A549 (cell line): ENCODE results near the gene IL2RA. TPM values are rescaled to one million over a fixed set of nuclear protein-coding genes. Genes with fewer than 3 reads are reported as not detected.

Source experiments
- ATAC-seq, 2 experiments: fragments of 200-7000 bp in 1 of 2; fragments of >200 bp in 1 of 2; cut with Nextera tagmentation in 1 of 2; cut with Tn5 transposase in 1 of 2; 3 replicates each; pipeline versions ENCODE4 v1.8.0 to v1.9.1; 2018 to 2020; ENCODE audit warnings: mild to moderate bottlenecking in 1 of 2, moderate library complexity in 1 of 2
- CTCF ChIA-PET: fragments of 300-600 bp; sonication (Branson Sonifier 250); formaldehyde crosslinking; extraction: SDS; loops from one replicate; lab custom pipeline; 2021; ENCODE audit warnings: antibody characterized with exemption, inconsistent platforms; lab: Yijun Ruan, JAX
- POLR2A ChIA-PET: fragments of 350-600 bp; formaldehyde crosslinking; extraction: SDS; loops from one replicate; lab custom pipeline; 2021; ENCODE audit warnings: antibody characterized with exemption, inconsistent platforms; lab: Yijun Ruan, JAX
- DNase-seq, 2 experiments: peaks; one replicate each; pipeline versions ENCODE4 v3.0.0 to v3.0.0-alpha.2; 2011 to 2016; ENCODE audit warnings: low read depth in 1 of 2, low spot score in 1 of 2
- FAIRE-seq: peaks from 2 replicates; lab custom pipeline; 2011; peaks lifted over from hg19 to GRCh38; lab: Jason Lieb, UNC
- H3K27ac ChIP-seq, 2 experiments: fragments of >200 bp; sonication (Bioruptor Twin); formaldehyde crosslinking; 3 replicates each; pipeline ENCODE4 v1.5.1; 2016 to 2017
- H3K4me1 ChIP-seq: fragments of >200 bp; sonication (Bioruptor Twin); formaldehyde crosslinking; 3 replicates; pipeline ENCODE4 v1.6.1; 2016
- H3K4me2 ChIP-seq: fragments of >200 bp; sonication (Bioruptor Twin); formaldehyde crosslinking; 3 replicates; pipeline ENCODE4 v1.6.1; 2016
- H3K4me3 ChIP-seq: fragments of >200 bp; sonication (Bioruptor Twin); formaldehyde crosslinking; 3 replicates; pipeline ENCODE4 v1.5.1; 2016
- H3K9me3 ChIP-seq: fragments of >200 bp; sonication (Bioruptor Twin); formaldehyde crosslinking; 3 replicates; pipeline ENCODE4 v1.6.1; 2016
- CBX2 ChIP-seq: fragments of 200-600 bp; sonication (generic); IDR thresholded peaks from 2 replicates; pipeline ENCODE4 v1.6.1; 2016; ENCODE audit warnings: low read depth, mild to moderate bottlenecking, borderline replicate concordance
- CEBPB ChIP-seq, 2 experiments: fragments of >200 bp in 1 of 2; sonication (Bioruptor Twin) in 1 of 2; formaldehyde crosslinking in 1 of 2; IDR thresholded peaks; 2 replicates each; pipeline ENCODE4 v1.6.1; 2012 to 2016
- EP300 ChIP-seq, 2 experiments: fragments of >200 bp; sonication (Bioruptor Twin); formaldehyde crosslinking; IDR thresholded peaks; 2 replicates in 1 of 2; 3 replicates in 1 of 2; pipeline ENCODE4 v1.6.1; 2016 to 2017
- ESRRA ChIP-seq: fragments of 150-350 bp; IDR thresholded peaks from 2 replicates; pipeline ENCODE4 v1.6.1; 2014; ENCODE audit warnings: mild to moderate bottlenecking, low read length, borderline replicate concordance
- FOSL2 ChIP-seq, 2 experiments: fragments of 450-650 bp in 1 of 2; fragments of >200 bp in 1 of 2; sonication (Bioruptor Twin) in 1 of 2; formaldehyde crosslinking; IDR thresholded peaks; 2 replicates each; pipeline versions ENCODE4 v1.5.0 to v1.6.1; 2016 to 2020; ENCODE audit warnings: mild to moderate bottlenecking in 1 of 2, moderate library complexity in 1 of 2
- FOXS1 ChIP-seq: fragments of 250-450 bp; sonication (Bioruptor Pico); IDR thresholded peaks from 2 replicates; pipeline ENCODE4 v1.5.0; 2020; ENCODE audit warnings: mild to moderate bottlenecking, moderate library complexity
- HOXB5 ChIP-seq: fragments of 250-450 bp; sonication (Bioruptor Pico); IDR thresholded peaks from 2 replicates; pipeline ENCODE4 v1.5.0; 2020; ENCODE audit warnings: mild to moderate bottlenecking, moderate library complexity
- MAFK ChIP-seq: fragments of 450-650 bp; IDR thresholded peaks from 2 replicates; pipeline ENCODE4 v1.6.1; 2014; ENCODE audit not compliant: partially characterized antibody
- NFE2L2 ChIP-seq: fragments of 150-350 bp; conservative IDR thresholded peaks from 2 replicates; pipeline ENCODE4 v1.6.1; 2014; ENCODE audit warnings: low read length
- NPAS2 ChIP-seq: fragments of 250-450 bp; sonication (Bioruptor Pico); IDR thresholded peaks from 2 replicates; pipeline ENCODE4 v1.8.0; 2022; ENCODE audit warnings: mild to moderate bottlenecking, moderate library complexity, borderline replicate concordance
- NR3C1 ChIP-seq: fragments of >200 bp; sonication (Bioruptor Twin); formaldehyde crosslinking; IDR thresholded peaks from 3 replicates; pipeline ENCODE4 v1.6.1; 2017
- POLR2A ChIP-seq: IDR thresholded peaks from 2 replicates; pipeline ENCODE4 v1.6.1; 2012; ENCODE audit warnings: mild to moderate bottlenecking, low read length
- RARB ChIP-seq: fragments of 250-450 bp; sonication (Bioruptor Pico); IDR thresholded peaks from 2 replicates; pipeline ENCODE4 v1.8.0; 2021; ENCODE audit warnings: mild to moderate bottlenecking, moderate library complexity
- RCOR1 ChIP-seq: fragments of 150-350 bp; IDR thresholded peaks from 2 replicates; pipeline ENCODE4 v1.6.1; 2014; ENCODE audit warnings: antibody characterized with exemption, low read length, low read depth
- TFCP2L1 ChIP-seq: fragments of 250-450 bp; sonication (Bioruptor Pico); IDR thresholded peaks from 2 replicates; pipeline ENCODE4 v1.5.0; 2021; ENCODE audit warnings: mild to moderate bottlenecking
- ZC3H11A ChIP-seq: fragments of 450-650 bp; IDR thresholded peaks from 2 replicates; pipeline ENCODE4 v1.6.1; 2014; ENCODE audit warnings: antibody characterized with exemption, mild to moderate bottlenecking
- ZFP36 ChIP-seq: fragments of 450-650 bp; IDR thresholded peaks from 2 replicates; pipeline ENCODE4 v1.6.1; 2014; ENCODE audit warnings: borderline replicate concordance; ENCODE audit not compliant: partially characterized antibody
- ZSCAN20 ChIP-seq: fragments of 250-450 bp; sonication (Bioruptor Pico); IDR thresholded peaks from 2 replicates; pipeline ENCODE4 v1.8.0; 2022; ENCODE audit warnings: mild to moderate bottlenecking, moderate library complexity
- WGBS: methylation state at CpG from one replicate; pipeline ENCODE4 v1.1.6; 2017; ENCODE audit errors: missing lambda C conversion rate; 5-methylcytosine and 5-hydroxymethylcytosine counted together
- polyA plus RNA-seq, 4 experiments: library from polyadenylated mRNA; depleted of rRNA in 3 of 4; stranded (reverse); fragments of >200 nt; fragmentation: RNase III in 1 of 4; extraction: RNeasy Plus Mini Kit Qiagen cat#74134 plus additional on column Dnase treatment in 1 of 4; gene quantifications; 2 replicates in 3 of 4; 3 replicates in 1 of 4; pipeline ENCODE4 v1.2.3, GENCODE V29; 2011 to 2017
- TF ChIP-seq, protein P1 (sequence below): fragments of 200-600 bp; sonication (generic); IDR thresholded peaks from 2 replicates; pipeline ENCODE4 v1.6.1; 2016; ENCODE audit warnings: antibody characterized with exemption, mild to moderate bottlenecking, moderate library complexity
- TF ChIP-seq, protein P2 (sequence below): fragments of >200 bp; sonication (Bioruptor Twin); formaldehyde crosslinking; IDR thresholded peaks from 2 replicates; pipeline ENCODE4 v1.6.1; 2016
- TF ChIP-seq, protein P3 (sequence below): fragments of 150-350 bp; IDR thresholded peaks from 2 replicates; pipeline ENCODE4 v1.6.1; 2014; ENCODE audit warnings: low read depth, mild to moderate bottlenecking, low read length
- TF ChIP-seq, protein P4 (sequence below): fragments of 450-650 bp; IDR thresholded peaks from 2 replicates; pipeline ENCODE4 v1.6.1; 2014; ENCODE audit warnings: antibody characterized with exemption
- TF ChIP-seq, protein P5 (sequence below): fragments of >200 bp; sonication (Bioruptor Twin); formaldehyde crosslinking; IDR thresholded peaks from 3 replicates; pipeline ENCODE4 v1.5.1; 2016

IL2RA gene
- polyA plus RNA-seq, 2 of the 4 experiments (the other 2 are of a cell fraction) = not detected

DNA sequence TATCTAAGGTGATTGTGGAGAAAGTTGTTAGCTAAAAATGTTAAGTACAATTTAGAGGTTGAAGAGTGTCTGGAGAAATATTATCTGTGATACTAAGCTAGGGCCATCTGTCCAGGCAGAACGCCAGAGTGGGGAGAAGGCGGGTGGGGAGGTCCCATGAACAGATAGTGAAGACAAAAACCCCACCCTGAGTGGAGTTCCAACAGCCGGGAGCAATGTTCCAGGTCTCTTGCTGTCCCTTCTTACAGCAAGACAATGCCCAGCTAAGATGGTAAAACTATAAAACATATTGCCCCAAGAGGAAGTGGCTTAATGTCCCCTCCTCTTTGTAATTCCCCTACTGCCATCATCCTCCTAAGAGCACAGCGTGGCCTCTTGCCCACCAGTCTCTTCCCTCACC is 74.4 kb downstream of the IL2RA start:
- no peak for TF ChIP-seq NR3C1
- no peak for TF ChIP-seq ZFP36
- TF ChIP-seq, protein P1, sequence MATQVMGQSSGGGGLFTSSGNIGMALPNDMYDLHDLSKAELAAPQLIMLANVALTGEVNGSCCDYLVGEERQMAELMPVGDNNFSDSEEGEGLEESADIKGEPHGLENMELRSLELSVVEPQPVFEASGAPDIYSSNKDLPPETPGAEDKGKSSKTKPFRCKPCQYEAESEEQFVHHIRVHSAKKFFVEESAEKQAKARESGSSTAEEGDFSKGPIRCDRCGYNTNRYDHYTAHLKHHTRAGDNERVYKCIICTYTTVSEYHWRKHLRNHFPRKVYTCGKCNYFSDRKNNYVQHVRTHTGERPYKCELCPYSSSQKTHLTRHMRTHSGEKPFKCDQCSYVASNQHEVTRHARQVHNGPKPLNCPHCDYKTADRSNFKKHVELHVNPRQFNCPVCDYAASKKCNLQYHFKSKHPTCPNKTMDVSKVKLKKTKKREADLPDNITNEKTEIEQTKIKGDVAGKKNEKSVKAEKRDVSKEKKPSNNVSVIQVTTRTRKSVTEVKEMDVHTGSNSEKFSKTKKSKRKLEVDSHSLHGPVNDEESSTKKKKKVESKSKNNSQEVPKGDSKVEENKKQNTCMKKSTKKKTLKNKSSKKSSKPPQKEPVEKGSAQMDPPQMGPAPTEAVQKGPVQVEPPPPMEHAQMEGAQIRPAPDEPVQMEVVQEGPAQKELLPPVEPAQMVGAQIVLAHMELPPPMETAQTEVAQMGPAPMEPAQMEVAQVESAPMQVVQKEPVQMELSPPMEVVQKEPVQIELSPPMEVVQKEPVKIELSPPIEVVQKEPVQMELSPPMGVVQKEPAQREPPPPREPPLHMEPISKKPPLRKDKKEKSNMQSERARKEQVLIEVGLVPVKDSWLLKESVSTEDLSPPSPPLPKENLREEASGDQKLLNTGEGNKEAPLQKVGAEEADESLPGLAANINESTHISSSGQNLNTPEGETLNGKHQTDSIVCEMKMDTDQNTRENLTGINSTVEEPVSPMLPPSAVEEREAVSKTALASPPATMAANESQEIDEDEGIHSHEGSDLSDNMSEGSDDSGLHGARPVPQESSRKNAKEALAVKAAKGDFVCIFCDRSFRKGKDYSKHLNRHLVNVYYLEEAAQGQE = no peak
- no peak for TF ChIP-seq ESRRA
- no peak for TF ChIP-seq ZSCAN20 (CRISPR knock-in tag)
- no peak for TF ChIP-seq NFE2L2
- POLR2A ChIA-PET = no interaction called here
- FAIRE-seq (no peak), ATAC-seq (no peak), DNase-seq (no peak)
- 49% methylated on average over 4 of the region's 4 CpGs for WGBS
- Histone ChIP-seq H3K9me3 (peaks cover 9% of the 10 kb centered on the region; the same call in 2 of the 3 replicates), H3K4me2 (no peak overlapping the region), H3K4me3 (no peak overlapping the region), H3K27ac (no peak overlapping the region), H3K4me1 (no peaks in the 10 kb centered on the region)
- CTCF ChIA-PET = interaction anchor here (0.6 to 1.2 kb wide), 4 partner anchors 9 to 99 kb away, joined by 3 to 4 read pairs (median 3); no protein-coding TSS in a partner anchor

DNA sequence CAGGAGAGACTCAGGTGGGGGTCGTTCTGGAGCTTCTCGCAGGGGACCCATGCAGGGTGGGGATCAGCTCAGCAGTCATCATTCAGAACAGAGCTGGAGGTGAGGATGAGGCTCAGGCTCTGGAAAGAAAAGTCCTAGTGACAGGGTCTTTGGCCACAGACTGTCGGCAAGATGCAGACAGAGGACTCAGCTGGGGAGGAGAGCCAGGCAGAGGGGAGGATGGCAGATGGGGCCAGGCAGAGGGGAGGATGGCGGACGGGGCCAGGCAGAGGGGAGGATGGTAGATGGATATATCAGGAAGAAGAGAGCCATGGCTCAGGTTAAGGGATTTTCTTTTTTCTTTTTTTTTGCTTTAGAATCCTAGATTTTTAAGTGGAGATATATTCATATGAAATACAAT is 77.1 kb downstream of the IL2RA start:
- FAIRE-seq = no peak

More for the DNA sequence above, 77.1 kb downstream of the IL2RA start:
- CTCF ChIA-PET = no interaction called here
- no peak for DNase-seq
- Histone ChIP-seq H3K27ac (no peak overlapping the region), H3K4me2 (no peak overlapping the region)
- no peak for TF ChIP-seq RCOR1
- TF ChIP-seq FOXS1 (CRISPR knock-in tag) = no peak
- TF ChIP-seq, protein P2, sequence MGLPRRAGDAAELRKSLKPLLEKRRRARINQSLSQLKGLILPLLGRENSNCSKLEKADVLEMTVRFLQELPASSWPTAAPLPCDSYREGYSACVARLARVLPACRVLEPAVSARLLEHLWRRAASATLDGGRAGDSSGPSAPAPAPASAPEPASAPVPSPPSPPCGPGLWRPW = no peak
- TF ChIP-seq NPAS2 (CRISPR knock-in tag) = no peak
- no peak for TF ChIP-seq FOSL2 (IDR thresholded peaks at IDR 0.05)
- TF ChIP-seq FOSL2 (CRISPR knock-in tag; IDR thresholded peaks at IDR 0.05) = no peak
- TF ChIP-seq NR3C1 = no peak
- no peak for TF ChIP-seq TFCP2L1 (CRISPR knock-in tag)
- TF ChIP-seq, protein P3, sequence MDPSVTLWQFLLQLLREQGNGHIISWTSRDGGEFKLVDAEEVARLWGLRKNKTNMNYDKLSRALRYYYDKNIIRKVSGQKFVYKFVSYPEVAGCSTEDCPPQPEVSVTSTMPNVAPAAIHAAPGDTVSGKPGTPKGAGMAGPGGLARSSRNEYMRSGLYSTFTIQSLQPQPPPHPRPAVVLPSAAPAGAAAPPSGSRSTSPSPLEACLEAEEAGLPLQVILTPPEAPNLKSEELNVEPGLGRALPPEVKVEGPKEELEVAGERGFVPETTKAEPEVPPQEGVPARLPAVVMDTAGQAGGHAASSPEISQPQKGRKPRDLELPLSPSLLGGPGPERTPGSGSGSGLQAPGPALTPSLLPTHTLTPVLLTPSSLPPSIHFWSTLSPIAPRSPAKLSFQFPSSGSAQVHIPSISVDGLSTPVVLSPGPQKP = no peak
- TF ChIP-seq MAFK = no peak
- no peak for TF ChIP-seq POLR2A
- TF ChIP-seq CEBPB (IDR thresholded peaks at IDR 0.05) = no peak
- TF ChIP-seq, protein P1 = no peak
- TF ChIP-seq, protein P4, sequence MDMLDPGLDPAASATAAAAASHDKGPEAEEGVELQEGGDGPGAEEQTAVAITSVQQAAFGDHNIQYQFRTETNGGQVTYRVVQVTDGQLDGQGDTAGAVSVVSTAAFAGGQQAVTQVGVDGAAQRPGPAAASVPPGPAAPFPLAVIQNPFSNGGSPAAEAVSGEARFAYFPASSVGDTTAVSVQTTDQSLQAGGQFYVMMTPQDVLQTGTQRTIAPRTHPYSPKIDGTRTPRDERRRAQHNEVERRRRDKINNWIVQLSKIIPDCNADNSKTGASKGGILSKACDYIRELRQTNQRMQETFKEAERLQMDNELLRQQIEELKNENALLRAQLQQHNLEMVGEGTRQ = no peak
- TF ChIP-seq CBX2 = no peak
- TF ChIP-seq RARB (CRISPR knock-in tag) = no peak
- TF ChIP-seq EP300 (IDR thresholded peaks at IDR 0.05) = no peak
- no peak for TF ChIP-seq ZC3H11A
- TF ChIP-seq, protein P5, sequence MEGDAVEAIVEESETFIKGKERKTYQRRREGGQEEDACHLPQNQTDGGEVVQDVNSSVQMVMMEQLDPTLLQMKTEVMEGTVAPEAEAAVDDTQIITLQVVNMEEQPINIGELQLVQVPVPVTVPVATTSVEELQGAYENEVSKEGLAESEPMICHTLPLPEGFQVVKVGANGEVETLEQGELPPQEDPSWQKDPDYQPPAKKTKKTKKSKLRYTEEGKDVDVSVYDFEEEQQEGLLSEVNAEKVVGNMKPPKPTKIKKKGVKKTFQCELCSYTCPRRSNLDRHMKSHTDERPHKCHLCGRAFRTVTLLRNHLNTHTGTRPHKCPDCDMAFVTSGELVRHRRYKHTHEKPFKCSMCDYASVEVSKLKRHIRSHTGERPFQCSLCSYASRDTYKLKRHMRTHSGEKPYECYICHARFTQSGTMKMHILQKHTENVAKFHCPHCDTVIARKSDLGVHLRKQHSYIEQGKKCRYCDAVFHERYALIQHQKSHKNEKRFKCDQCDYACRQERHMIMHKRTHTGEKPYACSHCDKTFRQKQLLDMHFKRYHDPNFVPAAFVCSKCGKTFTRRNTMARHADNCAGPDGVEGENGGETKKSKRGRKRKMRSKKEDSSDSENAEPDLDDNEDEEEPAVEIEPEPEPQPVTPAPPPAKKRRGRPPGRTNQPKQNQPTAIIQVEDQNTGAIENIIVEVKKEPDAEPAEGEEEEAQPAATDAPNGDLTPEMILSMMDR = no peak
- no peak for TF ChIP-seq HOXB5 (CRISPR knock-in tag)
- TF ChIP-seq, all 56 proteins: peak for 0
- H3K4me1 ChIP-seq = no peaks in the 10 kb centered on the region
- POLR2A ChIA-PET = no interaction called here
- 48% methylated on average over 5 of the region's 5 CpGs for WGBS
- H3K4me3 ChIP-seq = no peak overlapping the region
- no peaks in the 10 kb centered on the region for H3K9me3 ChIP-seq
- ATAC-seq = no peak
